Measurements from ENCODE around the gene LDB1.
A peak's percentile ranks its signal among the peaks of the same experiment; 100 is the strongest.

LDB1 gene, protein sequence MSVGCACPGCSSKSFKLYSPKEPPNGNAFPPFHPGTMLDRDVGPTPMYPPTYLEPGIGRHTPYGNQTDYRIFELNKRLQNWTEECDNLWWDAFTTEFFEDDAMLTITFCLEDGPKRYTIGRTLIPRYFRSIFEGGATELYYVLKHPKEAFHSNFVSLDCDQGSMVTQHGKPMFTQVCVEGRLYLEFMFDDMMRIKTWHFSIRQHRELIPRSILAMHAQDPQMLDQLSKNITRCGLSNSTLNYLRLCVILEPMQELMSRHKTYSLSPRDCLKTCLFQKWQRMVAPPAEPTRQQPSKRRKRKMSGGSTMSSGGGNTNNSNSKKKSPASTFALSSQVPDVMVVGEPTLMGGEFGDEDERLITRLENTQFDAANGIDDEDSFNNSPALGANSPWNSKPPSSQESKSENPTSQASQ

DNA sequence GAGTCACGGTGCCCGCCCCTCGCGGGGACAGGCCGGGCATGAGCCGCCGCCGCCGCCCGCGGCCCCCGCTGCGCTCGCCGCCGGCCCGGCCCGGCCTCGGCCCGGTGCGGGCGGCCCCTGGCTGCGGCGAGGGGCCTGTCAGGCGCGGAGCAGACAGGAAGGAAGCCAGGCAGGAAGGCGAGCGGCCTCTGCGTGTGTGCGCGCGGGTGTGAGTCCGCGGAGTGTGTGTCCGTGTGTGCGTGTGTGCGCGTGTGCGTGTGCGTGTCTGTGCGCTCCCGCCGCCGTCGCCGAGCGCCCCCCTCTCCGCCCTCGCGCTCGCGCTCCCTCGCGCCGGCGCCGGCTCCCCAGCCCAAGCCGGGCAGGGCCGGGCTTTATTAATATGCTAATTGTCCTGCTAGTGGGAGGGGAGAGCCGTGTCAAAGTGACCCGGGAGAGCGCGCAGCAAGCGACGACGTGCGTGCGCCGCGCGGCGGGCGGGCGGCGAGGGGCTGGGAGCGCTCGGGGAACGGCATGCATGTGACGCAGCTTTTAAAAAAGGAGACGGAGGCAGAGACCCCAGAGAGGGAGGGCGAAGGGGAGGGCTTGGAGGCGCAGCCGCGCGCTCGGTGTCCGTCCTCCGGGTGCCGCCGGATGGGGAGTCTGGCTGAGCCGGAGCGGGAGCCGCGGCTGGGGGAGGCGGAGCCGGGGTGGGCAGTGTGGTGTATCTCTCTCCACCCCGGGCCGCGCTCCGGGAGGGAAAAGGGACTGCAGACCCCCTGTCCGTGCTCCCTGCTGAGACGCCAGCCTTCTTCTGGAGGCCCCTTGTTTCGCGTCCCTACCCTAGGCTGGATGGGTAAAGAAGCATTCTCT, at the start of gene LDB1:
LDB1 (minus strand) TSS at position 227 of the 849 bp plus-strand sequence. CDS start 258 bp downstream, outside the sequence.
- peak; percentile 80 for DNase-seq

DNA sequence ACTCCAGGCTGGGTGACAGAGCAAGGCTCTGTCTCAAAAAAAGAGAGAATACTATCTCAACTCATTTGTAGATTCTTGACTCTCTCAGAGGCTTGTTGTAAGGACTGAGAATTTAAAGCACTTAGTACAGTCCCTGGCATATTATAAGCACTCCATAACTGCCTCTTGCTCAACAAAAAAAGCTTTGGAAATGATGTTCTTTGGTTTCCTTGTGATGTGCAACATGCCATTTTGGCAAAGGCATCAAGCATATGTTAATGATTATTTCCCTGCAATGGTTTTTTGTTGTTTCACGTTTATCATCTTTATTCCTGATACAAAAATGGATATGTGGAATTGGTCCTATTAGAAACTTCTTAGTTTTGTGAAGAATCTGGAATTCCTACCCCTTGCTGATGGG, 47.7 kb upstream of the LDB1 start:
- DNase-seq = no peak

DNA sequence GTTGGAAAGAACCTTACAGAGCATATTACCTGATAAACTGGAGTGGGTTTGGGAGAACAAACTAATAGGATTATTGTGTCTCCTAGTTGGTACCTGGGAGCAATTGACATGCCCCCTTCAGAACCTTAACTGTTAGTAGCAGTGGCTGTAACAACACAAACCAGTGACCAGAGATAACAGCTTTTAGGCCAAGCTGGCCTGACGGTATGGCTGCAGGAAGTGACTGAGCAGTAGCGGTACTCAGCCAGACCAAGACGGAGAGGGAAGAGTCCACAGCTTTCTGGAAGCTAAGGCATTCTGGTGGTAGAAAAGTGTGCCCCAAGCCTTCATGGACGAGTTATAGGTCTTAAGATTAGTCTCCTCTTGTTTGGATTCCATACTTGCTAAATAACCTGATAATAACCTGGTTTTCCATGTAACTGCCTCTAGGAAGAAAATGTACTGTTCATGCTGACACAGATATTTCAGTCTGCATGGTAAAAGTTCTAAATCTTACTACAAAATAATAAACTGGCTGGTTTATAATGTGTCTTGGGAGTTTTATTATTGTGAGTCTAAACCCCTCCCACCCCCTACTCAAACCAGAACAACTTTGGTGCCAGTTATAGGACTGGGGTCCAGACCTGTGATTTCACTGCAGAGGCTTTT, 43.3 kb upstream of the LDB1 start:
- no peak for DNase-seq

DNA sequence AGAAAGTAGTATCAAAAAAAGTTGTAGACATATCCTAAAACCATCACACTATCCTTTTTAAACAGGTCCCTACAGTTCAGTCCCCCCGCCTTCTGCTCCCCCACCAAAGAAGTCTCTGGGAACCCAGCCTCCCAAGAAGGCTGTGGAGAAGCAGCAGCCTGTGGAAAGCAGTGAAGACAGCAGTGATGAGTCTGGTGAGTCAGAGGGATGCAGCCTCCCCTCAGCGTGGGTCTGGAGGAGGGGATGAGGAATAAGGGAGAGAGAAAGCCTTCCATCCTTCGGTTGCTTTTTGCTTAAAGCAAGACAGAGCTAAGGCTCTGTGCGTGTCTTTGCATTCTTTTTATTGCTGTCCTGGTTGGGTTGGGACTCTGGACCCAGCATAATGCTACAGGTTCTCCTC, 39.7 kb upstream of the LDB1 start:
- no peak for DNase-seq

DNA sequence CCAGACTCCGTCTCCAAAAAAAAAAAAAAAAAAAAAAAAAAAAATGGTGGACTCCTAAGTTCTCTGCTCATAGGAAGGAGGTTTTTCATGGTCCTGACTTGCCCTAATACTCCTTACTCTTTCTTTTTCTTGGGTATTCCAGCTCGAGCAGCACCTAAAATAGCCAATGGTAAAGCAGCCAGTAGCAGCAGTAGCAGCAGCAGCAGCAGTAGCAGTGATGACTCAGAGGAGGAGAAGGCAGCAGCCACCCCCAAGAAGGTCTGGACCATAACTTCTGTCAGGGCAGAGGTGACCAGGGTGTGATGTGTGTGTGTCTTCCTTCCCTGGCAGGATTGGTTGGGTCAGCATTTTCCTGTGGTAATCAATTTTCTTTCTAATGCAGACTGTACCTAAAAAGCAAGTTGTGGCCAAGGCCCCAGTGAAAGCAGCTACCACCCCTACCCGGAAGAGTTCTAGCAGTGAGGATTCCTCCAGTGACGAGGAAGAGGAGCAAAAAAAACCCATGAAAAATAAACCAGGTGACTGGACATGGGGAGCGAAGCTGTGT, 39.0 kb upstream of the LDB1 start:
- DNase-seq = no peak

DNA sequence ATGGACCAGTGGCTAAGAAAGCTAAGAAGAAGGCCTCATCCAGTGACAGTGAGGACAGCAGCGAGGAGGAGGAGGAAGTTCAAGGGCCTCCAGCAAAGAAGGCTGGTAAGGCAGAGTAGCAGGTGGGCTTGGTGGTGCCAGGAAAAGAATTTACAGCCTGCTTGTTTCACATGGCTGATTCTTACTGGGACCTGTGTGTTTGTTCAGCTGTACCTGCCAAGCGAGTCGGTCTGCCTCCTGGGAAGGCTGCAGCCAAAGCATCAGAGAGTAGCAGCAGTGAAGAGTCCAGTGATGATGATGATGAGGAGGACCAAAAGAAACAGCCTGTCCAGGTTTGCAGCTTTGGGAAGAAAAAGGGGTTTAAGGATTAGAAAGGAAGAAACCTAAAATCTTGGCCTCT, 37.1 kb upstream of the LDB1 start:
- DNase-seq = no peak

DNA sequence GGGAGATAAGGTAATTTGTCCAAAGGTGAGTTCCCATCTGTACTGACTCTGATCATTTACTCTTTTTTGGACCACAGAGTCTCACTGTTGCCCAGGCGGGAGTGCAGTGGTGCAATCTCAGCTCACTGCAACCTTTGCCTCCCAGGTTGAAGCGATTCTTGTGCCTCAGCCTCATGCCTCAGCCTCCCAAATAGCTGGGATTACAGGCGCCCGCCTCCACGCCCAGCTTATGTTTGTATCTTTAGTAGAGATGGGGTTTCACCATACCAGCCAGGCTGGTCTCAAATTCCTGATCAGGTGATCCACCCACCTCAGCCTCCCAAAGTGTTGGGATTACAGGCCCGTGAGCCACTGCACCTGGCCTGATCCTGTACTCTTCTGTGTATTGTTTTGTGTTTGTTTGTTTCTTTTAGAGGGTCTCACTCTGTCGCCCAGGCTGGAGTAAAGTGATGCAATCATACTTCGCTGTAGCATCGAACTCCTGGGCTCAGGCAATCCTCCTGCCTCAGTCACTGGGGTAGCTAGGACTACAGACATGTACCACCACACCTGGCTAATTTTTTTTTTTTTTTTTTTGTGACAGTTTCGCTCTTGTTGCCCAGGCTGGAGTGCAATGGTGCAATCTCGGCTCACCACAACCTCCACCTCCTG, 34.4 kb upstream of the LDB1 start:
- DNase-seq = no peak

DNA sequence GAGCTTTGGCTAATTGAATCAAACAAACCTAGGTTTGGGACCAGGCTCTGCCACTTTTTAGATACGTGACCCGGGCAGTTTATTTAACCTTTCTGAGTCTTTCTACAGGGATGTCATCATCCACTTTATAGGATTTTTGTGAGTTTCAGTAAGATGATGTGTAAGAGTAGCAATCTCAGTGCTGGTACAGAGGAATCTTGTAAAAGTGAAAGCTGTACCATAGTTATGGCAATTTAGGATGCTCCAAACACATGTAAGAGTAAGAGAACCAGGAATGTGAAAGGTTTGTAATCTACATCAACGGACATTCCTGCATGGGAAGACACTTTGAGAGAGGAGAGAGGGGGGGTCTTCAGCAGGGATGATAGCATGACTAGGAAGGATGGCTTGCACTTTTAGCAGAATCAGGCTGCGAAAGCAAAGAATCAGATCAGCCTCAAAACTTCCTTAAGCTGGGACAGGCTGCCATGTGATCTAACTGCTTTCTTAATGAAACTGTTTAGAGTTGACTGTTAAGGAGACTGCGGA, 33.0 kb upstream of the LDB1 start:
- no peak for DNase-seq

DNA sequence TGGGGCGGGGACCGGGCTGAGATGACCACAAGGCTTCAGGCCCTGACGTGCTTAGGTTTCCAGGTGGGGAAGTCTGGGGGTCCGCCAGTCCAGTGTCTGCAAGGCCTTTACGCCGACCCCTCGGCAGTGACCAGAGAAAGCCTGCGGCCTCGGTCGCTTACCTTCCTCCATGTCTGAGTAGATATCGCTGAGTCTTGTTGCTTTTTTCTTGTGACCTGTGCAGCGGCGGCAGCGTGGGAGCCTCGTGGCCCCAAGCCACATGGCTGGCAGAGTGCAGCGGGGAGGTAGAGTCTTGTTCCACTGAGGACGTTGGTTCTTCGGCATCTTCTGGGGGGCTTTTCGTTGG, 32.4 kb upstream of the LDB1 start:
- no peak for DNase-seq

DNA sequence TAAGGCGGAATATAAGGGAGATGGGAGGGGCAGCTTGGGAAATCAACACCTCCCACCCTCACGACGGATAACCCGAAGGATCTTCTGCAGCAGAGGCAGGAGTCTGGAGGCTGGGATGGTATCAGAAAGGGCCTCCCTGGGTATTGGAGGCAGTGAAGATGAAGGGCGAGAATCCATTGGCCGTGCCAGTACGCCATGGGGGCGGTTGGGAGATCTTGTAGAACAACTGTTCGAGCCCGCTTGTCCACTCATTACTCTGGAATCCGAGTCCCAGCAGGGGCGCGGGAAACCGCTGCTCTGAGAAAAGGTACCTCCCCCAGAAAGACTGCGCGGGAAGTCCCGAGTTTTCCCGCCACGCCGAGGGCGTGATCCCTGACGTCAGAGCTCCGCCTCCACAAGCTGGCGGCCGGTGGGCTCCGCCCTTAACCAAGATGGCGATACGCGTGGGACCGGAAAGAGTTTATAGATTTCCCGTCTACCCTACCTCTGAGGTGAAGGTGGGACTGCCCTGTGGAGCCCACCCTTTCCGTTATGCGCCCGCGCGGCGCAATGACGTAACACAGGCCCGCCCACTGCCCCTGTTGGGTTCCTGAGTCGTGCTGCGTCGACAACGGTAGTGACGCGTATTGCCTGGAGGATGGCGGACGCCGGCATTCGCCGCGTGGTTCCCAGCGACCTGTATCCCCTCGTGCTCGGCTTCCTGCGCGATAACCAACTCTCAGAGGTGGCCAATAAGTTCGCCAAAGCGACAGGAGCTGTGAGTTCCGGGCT, 31.8 kb upstream of the LDB1 start, which contains the start of gene NOLC1:
NOLC1 (plus strand) TSS at position 616 of the 771 bp plus-strand sequence; CDS start at position 638, 22 bp downstream.
- DNase-seq = peak; percentile 100

DNA sequence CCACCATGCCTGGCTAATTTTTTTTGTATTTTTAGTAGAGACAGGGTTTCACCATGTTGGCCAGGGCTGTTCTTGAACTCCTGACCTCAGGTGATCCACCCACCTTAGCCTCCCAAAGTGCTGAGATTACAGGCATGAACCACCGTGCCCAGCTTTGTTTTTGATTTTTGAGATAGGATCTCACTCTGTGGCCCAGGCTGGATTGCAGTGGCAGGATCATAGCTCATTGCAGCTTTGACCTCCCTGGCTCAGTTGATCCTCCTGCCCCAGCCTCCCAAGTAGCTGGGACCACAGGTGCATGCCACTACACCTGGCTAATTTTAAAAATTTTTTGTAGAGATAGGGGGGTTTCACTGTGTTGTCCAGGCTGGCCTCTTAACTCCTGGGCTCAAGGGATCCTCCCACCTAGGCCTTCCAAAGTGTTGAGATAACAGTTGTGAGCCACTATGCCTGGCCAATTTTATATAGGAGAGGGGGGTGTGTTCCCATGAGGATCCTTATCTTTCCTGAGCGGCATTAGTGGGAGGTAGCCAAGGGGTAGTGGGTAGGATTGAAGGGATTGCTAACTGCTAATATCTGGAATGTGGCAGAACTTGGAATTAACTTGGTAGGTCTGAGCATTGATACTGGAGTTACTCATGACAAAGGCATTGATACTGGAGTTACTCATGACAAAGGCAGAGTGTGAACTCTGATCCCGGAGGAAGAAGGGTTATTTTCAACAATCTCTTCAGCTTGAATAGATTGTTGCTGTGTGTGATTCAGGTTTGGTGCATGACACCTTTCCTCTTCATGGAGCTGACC, 31.0 kb upstream of the LDB1 start:
- no peak for DNase-seq

DNA sequence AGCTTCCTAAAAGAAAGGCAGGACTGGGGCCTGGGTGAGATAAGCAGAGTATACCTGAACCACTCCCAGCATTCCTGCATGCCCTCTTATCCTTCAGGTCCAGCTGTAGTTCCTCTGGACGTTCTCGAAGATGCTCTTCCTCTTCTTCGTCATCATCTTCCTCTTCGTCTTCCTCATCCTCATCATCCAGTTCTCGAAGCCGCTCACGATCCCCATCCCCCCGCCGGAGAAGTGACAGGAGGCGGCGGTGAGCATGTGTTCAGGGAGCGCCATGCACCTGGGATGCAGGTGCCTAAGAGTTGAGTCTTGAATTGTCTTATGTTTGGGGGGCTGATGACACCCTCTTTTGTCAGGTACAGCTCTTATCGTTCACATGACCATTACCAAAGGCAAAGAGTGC, 28.1 kb upstream of the LDB1 start:
- DNase-seq = no peak

DNA sequence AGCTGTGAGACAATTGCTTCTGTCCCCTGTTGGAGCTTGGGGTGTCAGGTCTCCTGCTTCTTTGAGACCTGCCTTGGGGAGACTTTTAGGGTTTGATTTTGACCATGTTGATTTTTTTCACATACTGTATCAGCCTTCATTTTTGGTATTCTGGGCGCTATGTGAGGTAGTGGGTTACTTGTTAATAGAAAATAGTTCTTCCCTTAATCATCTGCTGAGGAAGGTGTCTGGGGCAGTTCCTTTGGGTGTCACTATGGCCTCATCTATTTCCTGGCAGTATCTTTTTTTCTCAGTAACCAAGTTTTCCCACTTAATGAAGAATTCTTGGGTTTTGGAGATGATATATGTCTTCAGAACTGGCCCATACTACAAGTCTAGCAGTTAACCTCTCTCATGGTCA, 27.4 kb upstream of the LDB1 start:
- no peak for DNase-seq

DNA sequence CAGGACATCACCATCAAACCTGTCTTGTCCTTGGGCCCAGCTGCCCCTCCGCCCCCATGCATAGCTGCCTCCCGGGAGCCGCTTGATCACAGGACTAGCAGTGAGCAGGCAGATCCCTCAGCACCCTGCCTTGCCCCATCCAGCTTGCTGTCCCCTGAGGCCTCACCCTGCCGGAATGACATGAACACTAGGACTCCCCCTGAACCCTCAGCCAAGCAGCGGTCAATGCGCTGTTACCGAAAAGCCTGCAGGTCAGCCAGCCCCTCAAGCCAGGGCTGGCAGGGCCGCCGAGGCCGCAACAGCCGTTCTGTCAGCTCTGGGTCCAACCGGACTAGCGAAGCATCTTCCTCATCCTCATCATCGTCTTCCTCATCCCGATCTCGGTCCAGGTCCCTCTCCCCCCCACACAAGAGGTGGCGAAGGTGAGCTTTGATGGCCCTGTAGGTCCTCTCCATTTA, 26.8 kb upstream of the LDB1 start:
- no peak for DNase-seq

DNA sequence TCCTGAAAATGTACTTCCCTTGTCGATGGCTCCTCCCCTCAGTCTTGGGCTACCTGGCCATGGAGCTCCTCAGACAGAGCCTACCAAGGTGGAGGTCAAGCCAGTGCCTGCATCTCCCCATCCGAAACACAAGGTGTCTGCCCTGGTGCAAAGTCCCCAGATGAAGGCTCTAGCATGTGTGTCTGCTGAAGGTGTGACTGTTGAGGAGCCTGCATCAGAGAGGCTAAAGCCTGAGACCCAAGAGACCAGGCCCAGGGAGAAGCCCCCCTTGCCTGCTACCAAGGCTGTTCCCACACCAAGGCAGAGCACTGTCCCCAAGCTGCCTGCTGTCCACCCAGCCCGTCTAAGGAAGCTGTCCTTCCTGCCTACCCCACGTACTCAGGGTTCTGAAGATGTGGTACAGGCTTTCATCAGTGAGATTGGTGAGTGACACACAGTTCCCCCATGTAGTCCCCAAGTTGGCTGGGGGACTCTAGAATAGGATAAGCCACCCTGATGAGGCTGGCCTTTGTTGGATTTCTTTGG, 21.5 kb upstream of the LDB1 start:
- no peak for DNase-seq

DNA sequence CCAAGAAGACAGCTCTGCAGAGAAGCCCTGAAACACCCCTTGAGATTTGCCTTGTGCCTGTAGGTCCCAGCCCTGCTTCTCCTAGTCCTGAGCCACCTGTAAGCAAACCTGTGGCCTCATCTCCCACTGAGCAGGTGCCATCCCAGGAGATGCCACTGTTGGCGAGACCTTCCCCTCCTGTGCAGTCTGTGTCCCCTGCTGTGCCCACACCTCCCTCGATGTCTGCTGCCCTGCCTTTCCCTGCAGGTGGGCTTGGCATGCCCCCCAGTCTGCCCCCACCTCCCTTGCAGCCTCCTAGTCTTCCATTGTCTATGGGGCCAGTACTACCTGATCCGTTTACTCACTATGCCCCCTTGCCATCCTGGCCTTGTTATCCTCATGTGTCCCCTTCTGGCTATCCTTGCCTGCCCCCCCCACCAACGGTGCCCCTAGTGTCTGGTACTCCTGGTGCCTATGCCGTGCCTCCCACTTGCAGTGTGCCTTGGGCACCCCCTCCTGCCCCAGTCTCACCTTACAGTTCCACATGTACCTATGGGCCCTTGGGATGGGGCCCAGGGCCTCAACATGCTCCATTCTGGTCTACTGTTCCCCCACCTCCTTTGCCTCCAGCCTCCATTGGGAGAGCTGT, 20.9 kb upstream of the LDB1 start:
- DNase-seq = no peak

DNA sequence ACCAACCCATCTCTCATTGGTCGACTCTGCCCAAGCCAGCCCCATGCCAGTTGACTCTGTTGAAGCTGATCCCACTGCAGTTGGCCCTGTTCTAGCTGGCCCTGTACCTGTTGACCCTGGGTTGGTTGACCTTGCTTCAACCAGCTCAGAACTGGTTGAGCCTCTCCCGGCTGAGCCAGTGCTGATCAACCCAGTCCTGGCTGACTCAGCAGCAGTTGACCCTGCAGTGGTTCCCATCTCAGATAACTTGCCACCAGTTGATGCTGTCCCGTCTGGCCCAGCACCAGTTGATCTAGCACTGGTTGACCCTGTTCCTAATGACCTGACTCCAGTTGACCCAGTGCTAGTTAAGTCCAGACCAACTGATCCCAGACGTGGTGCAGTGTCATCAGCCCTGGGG, 20.1 kb upstream of the LDB1 start:
- DNase-seq = no peak

DNA sequence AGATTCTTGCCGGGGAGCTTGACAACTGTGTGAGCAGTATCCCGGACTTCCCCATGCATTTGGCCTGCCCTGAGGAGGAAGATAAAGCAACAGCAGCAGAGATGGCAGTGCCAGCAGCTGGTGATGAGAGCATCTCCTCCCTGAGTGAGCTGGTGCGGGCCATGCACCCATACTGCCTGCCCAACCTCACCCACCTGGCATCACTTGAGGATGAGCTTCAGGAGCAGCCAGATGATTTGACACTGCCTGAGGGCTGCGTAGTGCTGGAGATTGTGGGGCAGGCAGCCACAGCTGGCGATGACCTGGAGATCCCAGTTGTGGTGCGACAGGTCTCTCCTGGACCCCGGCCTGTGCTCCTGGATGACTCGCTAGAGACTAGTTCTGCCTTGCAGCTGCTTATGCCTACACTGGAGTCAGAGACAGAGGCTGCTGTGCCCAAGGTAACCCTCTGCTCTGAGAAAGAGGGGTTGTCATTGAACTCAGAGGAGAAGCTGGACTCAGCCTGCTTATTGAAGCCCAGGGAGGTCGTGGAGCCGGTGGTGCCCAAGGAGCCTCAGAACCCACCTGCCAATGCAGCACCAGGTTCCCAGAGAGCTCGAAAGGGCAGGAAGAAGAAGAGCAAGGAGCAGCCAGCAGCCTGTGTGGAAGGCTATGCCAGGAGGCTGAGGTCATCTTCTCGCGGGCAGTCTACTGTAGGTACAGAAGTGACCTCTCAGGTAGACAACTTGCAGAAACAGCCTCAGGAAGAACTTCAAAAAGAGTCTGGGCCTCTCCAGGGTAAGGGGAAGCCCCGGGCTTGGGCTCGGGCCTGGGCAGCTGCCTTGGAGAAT, 19.3 kb upstream of the LDB1 start:
- DNase-seq = no peak

DNA sequence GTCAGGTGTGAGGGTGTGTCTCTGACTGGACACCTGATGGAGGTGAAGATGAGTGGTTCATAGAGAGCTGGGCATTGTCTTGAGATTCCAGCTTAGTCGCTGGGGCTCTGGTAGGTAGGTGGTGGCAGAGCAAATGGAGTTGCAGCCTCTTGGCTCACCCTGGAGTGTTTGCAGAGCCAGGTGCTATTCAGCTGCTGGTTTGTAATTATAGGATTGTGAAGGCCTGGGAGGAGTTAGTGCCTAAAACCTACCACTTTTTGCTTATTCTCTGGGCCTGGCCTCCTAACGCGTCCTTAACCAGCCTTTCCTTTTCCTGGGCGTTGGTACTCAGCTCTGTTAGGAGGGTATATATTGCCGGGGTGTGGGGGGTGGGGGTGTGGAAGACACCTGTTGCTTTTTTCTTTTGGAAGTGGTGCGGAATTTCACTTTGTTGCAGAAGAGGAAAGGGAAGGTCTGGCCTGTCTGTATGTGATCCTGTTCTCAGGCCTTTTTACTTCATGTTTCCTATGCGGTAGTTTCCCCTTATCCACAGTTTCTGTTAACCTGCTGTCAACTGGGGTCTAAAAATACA, 15.9 kb upstream of the LDB1 start:
- no peak for DNase-seq

All from CD4-positive, alpha-beta T cell treated with Interferon gamma for 1 hour (primary cell).